ENCODE results near the gene GMDS.

GMDS gene

GRCh38 chr6:1910621-1911407, 334.6 kb downstream of the GMDS start:
- TF ChIP-seq, protein P1, sequence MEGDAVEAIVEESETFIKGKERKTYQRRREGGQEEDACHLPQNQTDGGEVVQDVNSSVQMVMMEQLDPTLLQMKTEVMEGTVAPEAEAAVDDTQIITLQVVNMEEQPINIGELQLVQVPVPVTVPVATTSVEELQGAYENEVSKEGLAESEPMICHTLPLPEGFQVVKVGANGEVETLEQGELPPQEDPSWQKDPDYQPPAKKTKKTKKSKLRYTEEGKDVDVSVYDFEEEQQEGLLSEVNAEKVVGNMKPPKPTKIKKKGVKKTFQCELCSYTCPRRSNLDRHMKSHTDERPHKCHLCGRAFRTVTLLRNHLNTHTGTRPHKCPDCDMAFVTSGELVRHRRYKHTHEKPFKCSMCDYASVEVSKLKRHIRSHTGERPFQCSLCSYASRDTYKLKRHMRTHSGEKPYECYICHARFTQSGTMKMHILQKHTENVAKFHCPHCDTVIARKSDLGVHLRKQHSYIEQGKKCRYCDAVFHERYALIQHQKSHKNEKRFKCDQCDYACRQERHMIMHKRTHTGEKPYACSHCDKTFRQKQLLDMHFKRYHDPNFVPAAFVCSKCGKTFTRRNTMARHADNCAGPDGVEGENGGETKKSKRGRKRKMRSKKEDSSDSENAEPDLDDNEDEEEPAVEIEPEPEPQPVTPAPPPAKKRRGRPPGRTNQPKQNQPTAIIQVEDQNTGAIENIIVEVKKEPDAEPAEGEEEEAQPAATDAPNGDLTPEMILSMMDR (IDR thresholded peaks at IDR 0.05; ENCODE audit: low read depth, low read length) = no peak
- DNase-seq (ENCODE audit: extremely low read depth, low read depth) = no peak

DNA sequence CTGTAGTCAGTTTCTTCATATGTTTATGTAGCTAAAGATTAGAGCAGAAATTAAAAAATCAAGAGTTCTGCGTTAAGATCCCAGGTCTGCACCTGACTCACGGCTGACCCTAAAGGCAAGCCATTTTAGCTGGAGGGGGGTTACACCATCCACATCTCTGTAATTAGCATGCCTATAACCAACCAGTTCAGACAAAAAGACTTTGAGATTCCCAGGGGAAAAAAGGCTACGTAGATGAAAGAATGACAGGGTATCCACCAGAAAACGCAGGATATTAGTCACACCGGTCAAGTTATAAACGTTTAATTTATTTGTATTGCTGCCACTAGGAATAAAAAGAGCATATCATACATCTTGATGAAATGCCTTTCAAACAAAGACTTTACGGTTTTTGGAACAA, 336.6 kb downstream of the GMDS start:
- no peak for DNase-seq (ENCODE audit: extremely low read depth, low read depth)
- TF ChIP-seq, protein P1 (IDR thresholded peaks at IDR 0.05; ENCODE audit: low read depth, low read length) = no peak

- no peak for DNase-seq (ENCODE audit: extremely low read depth, low read depth)
- TF ChIP-seq, protein P1 (IDR thresholded peaks at IDR 0.05; ENCODE audit: low read depth, low read length) = no peak
Observed at GRCh38 chr6:1906609-1907008, 338.8 kb downstream of the GMDS start.

GRCh38 chr6:1906014-1906413, 339.4 kb downstream of the GMDS start:
- DNase-seq (ENCODE audit: extremely low read depth, low read depth) = no peak
- TF ChIP-seq, protein P1 (IDR thresholded peaks at IDR 0.05; ENCODE audit: low read depth, low read length) = no peak

DNA sequence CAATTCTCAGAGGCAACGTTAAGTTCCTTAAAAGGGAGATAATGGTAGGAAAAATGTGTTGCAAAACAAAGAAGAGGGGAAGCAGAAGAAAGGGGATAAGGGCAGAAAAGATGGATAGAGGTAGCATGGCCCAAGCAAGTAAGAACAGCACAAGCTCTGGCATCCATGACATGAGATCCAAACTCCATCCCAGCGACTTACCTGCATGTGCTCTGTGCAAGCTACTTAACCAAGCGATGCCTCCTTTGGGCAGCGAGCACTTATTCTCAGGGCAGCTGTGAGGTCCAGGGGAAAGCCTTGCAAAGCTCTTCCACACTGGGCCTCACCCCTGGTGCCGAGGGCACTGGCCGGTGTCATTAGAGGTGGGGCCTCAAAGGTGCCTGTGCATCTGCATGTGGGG, 340.5 kb downstream of the GMDS start:
- TF ChIP-seq, protein P1 (IDR thresholded peaks at IDR 0.05; ENCODE audit: low read depth, low read length) = no peak
- DNase-seq (ENCODE audit: extremely low read depth, low read depth) = no peak

DNA sequence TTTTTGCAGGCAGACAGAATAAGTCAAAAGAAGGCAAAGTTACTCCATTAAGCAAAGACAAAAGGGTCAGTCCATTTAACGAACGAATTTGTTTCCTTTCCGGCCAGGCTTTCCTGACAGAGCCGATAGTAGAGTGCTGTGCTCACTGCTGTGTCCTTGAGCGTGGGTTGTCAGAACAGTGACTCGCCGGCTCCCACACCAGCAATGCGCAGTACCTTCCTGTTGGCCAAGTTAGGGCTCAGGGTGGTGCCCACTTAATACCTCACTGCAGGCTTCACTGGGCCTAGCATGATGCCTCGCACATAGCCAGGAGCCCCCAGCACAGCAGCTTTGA, 341.0 kb downstream of the GMDS start:
- TF ChIP-seq, protein P1 (IDR thresholded peaks at IDR 0.05; ENCODE audit: low read depth, low read length) = no peak
- DNase-seq (ENCODE audit: extremely low read depth, low read depth) = no peak

GRCh38 chr6:1903780-1904465, 341.5 kb downstream of the GMDS start:
- TF ChIP-seq, protein P1 (IDR thresholded peaks at IDR 0.05; ENCODE audit: low read depth, low read length) = no peak
- no peak for DNase-seq (ENCODE audit: extremely low read depth, low read depth)

Measured in AG09319 (cell line).